Dermis blood vessel endothelial cell (primary cell): Measurements from ENCODE around the gene CACNG8. TPM values are rescaled to one million over a fixed set of nuclear protein-coding genes. Genes with fewer than 3 reads are reported as not detected.

Source experiments
- DNase-seq: peaks from one replicate; pipeline ENCODE4 v3.0.0; 2010
- total RNA-seq: library from RNA; depleted of rRNA; stranded (reverse); fragments of >200 nt; gene quantifications from 2 replicates; pipeline ENCODE4 v1.2.3, GENCODE V29; 2014

The CACNG8 gene
- total RNA-seq, 1 donor from 2014 or later: 0.17 TPM

GRCh38 chr19:53965091-53965490 lies 2.4 kb downstream of the CACNG8 start:
- DNase-seq: peak; percentile 51

DNA sequence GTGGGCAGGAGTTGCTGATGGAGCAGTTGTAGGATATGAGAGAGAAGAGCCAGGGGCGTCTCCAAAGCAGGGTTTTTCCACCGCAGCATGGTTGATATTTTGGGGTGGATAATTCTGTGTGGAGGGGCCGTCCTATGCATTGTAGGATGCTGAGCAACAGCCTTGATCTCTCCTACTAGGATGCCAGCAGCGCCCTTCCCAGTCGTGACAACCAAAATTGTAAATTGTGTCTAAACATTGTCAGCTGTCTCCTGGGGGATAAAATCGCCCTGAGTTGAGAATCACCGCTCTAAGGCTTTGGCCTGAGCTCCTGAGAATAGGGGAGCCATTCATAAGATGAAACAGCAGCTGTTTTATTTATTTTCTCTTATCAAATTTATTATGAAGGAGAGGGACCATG lies 4.2 kb downstream of the CACNG8 start:
- no peak for DNase-seq

- no peak for DNase-seq
These were observed 6.6 kb downstream of the CACNG8 start for GRCh38 chr19:53969366-53969765.

GRCh38 chr19:53971673-53972072 lies 8.9 kb downstream of the CACNG8 start:
- no peak for DNase-seq

GRCh38 chr19:53977429-53977990 lies 14.8 kb downstream of the CACNG8 start:
- peak; percentile 95 for DNase-seq

DNA sequence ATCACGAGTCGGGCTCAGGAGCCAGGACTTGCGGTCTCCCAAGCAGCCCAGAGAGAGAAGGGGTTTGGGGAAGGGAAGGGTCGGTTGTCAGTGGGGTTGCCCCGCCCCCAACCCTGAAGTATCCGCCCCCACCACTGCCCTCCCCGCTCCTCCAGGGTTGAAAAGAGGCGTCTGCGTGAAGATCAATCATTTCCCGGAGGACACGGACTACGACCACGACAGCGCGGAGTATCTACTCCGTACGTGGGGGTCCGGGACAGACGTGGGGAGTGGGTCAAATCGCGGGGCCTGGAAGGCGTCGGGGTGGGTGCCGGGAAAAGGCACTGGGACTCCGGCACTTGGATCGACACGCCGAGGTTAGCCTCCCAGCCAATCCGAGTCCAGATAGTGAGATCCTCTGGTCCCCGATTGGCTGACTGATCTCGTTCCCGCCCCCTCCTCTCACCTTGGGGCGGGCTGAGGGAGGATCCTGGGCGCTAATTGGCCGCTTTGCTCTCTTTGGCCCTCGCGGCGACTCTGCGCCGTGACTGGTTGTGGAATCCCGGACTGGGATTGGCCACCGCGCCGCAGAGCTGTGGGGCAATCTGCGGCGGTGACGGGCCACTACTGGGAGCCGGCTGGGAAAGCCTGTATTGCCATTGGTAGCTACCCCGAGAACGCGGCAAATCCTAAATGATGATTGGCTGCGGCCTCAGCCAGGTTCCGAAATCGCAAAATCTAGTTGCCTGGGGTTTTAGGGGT lies 15.4 kb downstream of the CACNG8 start:
- peak; percentile 98 for DNase-seq

- DNase-seq: no peak
These were observed 16.5 kb downstream of the CACNG8 start for GRCh38 chr19:53978975-53979801.

GRCh38 chr19:53980539-53981375 lies 18.0 kb downstream of the CACNG8 start:
- peak; percentile 90 for DNase-seq

GRCh38 chr19:53981376-53981951 lies 18.7 kb downstream of the CACNG8 start:
- no peak for DNase-seq

DNA sequence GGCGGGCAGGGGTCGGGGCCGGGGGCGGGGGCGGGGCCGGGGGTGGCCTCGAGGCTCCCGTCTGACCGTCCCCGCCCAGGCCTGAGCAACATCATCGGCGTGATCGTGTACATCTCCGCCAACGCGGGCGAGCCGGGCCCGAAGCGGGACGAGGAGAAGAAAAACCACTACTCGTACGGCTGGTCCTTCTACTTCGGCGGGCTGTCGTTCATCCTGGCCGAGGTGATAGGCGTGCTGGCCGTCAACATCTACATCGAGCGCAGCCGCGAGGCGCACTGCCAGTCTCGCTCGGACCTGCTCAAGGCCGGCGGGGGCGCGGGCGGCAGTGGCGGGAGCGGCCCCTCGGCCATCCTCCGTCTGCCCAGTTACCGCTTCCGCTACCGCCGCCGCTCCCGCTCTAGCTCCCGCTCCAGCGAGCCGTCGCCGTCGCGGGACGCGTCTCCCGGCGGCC lies 19.3 kb downstream of the CACNG8 start:
- peak; percentile 60 for DNase-seq

- DNase-seq: peak; percentile 59
These were observed 19.9 kb downstream of the CACNG8 start for GRCh38 chr19:53982611-53983010.

GRCh38 chr19:53983457-53984289 lies 20.9 kb downstream of the CACNG8 start:
- no peak for DNase-seq

DNA sequence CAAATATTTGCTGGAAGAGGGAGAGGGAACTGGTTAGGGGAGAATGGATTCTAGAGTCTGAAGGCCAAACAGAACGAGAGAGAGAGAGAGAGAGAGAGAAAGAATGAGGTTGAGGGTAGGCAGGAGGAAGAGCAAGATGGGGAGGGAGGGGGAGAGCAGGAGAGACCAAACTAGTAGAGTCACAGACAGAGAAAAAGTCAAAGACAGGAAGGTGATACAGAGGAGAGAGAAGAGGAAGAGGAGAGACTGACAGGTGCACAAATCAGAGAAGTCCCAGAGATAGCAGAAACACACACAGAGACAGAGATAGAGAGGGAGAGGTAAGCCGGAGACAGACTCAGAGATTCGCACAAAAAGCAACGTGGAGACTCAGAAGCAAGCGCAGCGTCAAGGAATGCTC lies 23.1 kb downstream of the CACNG8 start:
- no peak for DNase-seq

GRCh38 chr19:53988981-53989380 lies 26.2 kb downstream of the CACNG8 start:
- no peak for DNase-seq

DNA sequence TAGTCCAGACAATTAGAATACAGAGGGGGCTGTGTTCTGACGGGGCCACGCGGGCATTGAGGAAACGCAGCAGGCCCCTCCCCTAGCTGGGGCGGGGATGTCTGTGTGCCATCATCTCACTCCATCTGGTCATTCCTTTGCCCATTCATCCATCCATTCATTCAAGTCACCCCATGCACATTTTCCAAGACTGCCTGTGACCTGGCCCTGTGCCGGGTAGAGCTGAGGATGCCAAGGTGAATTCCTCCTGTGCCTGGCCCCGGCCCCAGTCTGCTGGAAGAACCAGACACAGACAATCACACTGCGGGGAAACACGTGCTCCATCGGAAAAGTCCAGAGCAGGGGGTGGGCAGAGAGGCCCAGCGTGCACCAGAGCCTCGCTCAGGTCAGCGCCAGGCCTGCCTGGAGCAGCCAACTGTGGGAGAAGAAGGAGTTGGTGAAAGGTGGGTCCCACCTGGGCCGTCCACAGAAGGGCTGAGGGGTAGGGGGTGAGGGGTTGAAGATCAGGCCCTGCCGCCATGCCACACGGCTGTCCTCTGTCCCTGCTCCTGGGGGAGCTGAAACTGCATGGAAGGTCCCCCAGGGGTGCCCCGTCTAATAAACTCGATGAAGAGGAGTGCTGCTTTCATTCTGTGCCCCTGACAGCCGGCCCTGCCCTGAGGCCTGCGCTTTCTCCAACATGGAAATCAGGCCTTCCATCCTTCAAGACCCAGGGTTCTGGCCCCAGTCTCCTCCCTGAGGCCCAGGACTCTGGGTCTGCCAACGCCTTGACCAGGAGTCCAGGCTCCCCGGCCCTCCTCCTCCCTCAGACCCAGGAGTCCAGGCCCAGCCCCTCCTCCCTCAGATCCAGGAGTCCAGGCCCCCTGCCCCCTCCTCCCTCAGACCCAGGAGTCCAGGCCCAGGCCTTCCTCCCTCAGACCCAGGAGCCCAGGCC lies 27.1 kb downstream of the CACNG8 start:
- DNase-seq: peak; percentile 77

GRCh38 chr19:53991224-53992113 lies 28.7 kb downstream of the CACNG8 start, which contains the start of gene CACNG6:
CACNG6 (plus strand) TSS chr19:53991637; CDS start chr19:53992878, 1,241 bp downstream.
- peak; percentile 67 for DNase-seq

GRCh38 chr19:53992211-53992610 lies 29.5 kb downstream of the CACNG8 start:
- no peak for DNase-seq

GRCh38 chr19:53992815-53993214 lies 30.1 kb downstream of the CACNG8 start:
- no peak for DNase-seq

GRCh38 chr19:53993448-53993847 lies 30.7 kb downstream of the CACNG8 start:
- DNase-seq: no peak
